HepG2 (cell line): Measurements from ENCODE around the gene CTSA. TPM values are rescaled to one million over a fixed set of nuclear protein-coding genes. Genes with fewer than 3 reads are reported as not detected.

Experiments
- ATF3 ChIP-seq: sonication (generic); formaldehyde crosslinking; IDR thresholded peaks from 2 replicates; pipeline ENCODE4 v1.4.0; 2020; ENCODE audit warnings: missing genetic modification reagents
- EZH2 ChIP-seq: conservative IDR thresholded peaks from 2 replicates; pipeline ENCODE4 v1.6.1; 2012; ENCODE audit warnings: mild to moderate bottlenecking, low read depth, low read length, moderate library complexity
- GATAD2A ChIP-seq: IDR thresholded peaks from 2 replicates; pipeline ENCODE4 v1.6.1; 2016
- HOXA3 ChIP-seq: sonication (generic); formaldehyde crosslinking; IDR thresholded peaks from 2 replicates; pipeline ENCODE4 v1.5.0; 2020; ENCODE audit warnings: missing genetic modification reagents
- IRF1 ChIP-seq: sonication (generic); formaldehyde crosslinking; IDR thresholded peaks from 2 replicates; pipeline ENCODE4 v1.4.0; 2020; ENCODE audit warnings: low read depth, mild to moderate bottlenecking, missing genetic modification reagents
- JARID2 ChIP-seq: sonication (generic); formaldehyde crosslinking; IDR thresholded peaks from 2 replicates; pipeline ENCODE4 v1.8.1; 2023; ENCODE audit warnings: missing genetic modification reagents, inconsistent platforms; ENCODE audit not compliant: insufficient replicate concordance
- NR3C1 ChIP-seq: sonication (generic); formaldehyde crosslinking; IDR thresholded peaks from 2 replicates; pipeline ENCODE4 v1.4.0; 2020; ENCODE audit warnings: missing genetic modification reagents
- PHF20 ChIP-seq: sonication (generic); formaldehyde crosslinking; IDR thresholded peaks from 2 replicates; pipeline ENCODE4 v1.5.0; 2020; ENCODE audit warnings: mild to moderate bottlenecking, missing genetic modification reagents
- RNF219 ChIP-seq: sonication (generic); formaldehyde crosslinking; IDR thresholded peaks from 2 replicates; pipeline ENCODE4 v1.5.0; 2020; ENCODE audit warnings: mild to moderate bottlenecking, missing genetic modification reagents
- TSC22D2 ChIP-seq: sonication (generic); formaldehyde crosslinking; IDR thresholded peaks from 2 replicates; pipeline ENCODE4 v1.5.1; 2020; ENCODE audit warnings: missing genetic modification reagents, mild to moderate bottlenecking, borderline replicate concordance
- U2AF2 ChIP-seq: fragments of 200-400 bp; formaldehyde crosslinking; IDR thresholded peaks from 2 replicates; pipeline ENCODE4 v1.6.1; 2017; ENCODE audit warnings: low read depth, mild to moderate bottlenecking, low read length
- ZFP1 ChIP-seq: IDR thresholded peaks from 2 replicates; pipeline ENCODE4 v1.6.1; 2016
- ZFP62 ChIP-seq: sonication (generic); formaldehyde crosslinking; IDR thresholded peaks from 2 replicates; pipeline ENCODE4 v1.4.0; 2020; ENCODE audit warnings: missing genetic modification reagents
- ZKSCAN5 ChIP-seq: sonication (generic); formaldehyde crosslinking; IDR thresholded peaks from 2 replicates; pipeline ENCODE4 v1.5.1; 2020; ENCODE audit warnings: mild to moderate bottlenecking, missing genetic modification reagents
- ZMYM2 ChIP-seq: sonication (generic); formaldehyde crosslinking; IDR thresholded peaks from 2 replicates; pipeline ENCODE4 v1.8.0; 2022; ENCODE audit warnings: mild to moderate bottlenecking, missing genetic modification reagents
- ZNF230 ChIP-seq: sonication (generic); formaldehyde crosslinking; IDR thresholded peaks from 2 replicates; pipeline ENCODE4 v1.4.0; 2020; ENCODE audit warnings: mild to moderate bottlenecking, missing genetic modification reagents
- ZNF350 ChIP-seq: sonication (generic); formaldehyde crosslinking; IDR thresholded peaks from 2 replicates; pipeline ENCODE4 v1.4.0; 2020; ENCODE audit warnings: mild to moderate bottlenecking, low read depth, missing genetic modification reagents, borderline replicate concordance
- ZNF564 ChIP-seq: sonication (generic); formaldehyde crosslinking; IDR thresholded peaks from 2 replicates; pipeline ENCODE4 v1.8.1; 2023; ENCODE audit warnings: mild to moderate bottlenecking, missing genetic modification reagents
- ZNF75D ChIP-seq: sonication (generic); formaldehyde crosslinking; IDR thresholded peaks from 2 replicates; pipeline ENCODE4 v1.8.1; 2023; ENCODE audit warnings: missing genetic modification reagents, mild to moderate bottlenecking, borderline replicate concordance
- ZNF773 ChIP-seq: sonication (generic); formaldehyde crosslinking; IDR thresholded peaks from 2 replicates; pipeline ENCODE4 v1.4.0; 2020; ENCODE audit warnings: missing genetic modification reagents, borderline replicate concordance
- polyA plus RNA-seq, 8 experiments: library from polyadenylated mRNA; depleted of rRNA in 3 of 8; stranded (reverse) in 7 of 8; unstranded in 1 of 8; fragments of >200 nt; fragmentation: Illumina TruSeq in 4 of 8; extraction: Trizol in 4 of 8; gene quantifications; 2 replicates each; pipeline versions ENCODE4 v1.2.1 to v1.2.3, GENCODE V29; 2011 to 2016; ENCODE audit warnings: low read depth in 4 of 8, missing spikeins in 1 of 8, mixed read lengths in 1 of 8; ENCODE audit not compliant: insufficient read depth in 1 of 8
- total RNA-seq, 5 experiments: library from RNA; depleted of rRNA; stranded (reverse); fragments of >200 nt; fragmentation: Illumina TruSeq; extraction: Trizol; gene quantifications; 2 replicates each; pipeline ENCODE4 v1.2.3, GENCODE V29; 2016; ENCODE audit warnings: low read depth in 1 of 5
- TF ChIP-seq, protein P1 (sequence below): sonication (generic); formaldehyde crosslinking; IDR thresholded peaks from 2 replicates; pipeline ENCODE4 v1.8.0; 2022; ENCODE audit warnings: missing genetic modification reagents, mild to moderate bottlenecking, inconsistent platforms, borderline replicate concordance
- TF ChIP-seq, protein P2 (sequence below): sonication (generic); formaldehyde crosslinking; IDR thresholded peaks from 2 replicates; pipeline ENCODE4 v1.5.1; 2020; ENCODE audit warnings: mild to moderate bottlenecking, missing genetic modification reagents, moderate library complexity

Gene CTSA
- total and polyA plus RNA-seq, 2 of the 13 experiments (the other 11 are each of a cell fraction or from before 2014, with no cell fraction given): 202 to 231 TPM

DNA sequence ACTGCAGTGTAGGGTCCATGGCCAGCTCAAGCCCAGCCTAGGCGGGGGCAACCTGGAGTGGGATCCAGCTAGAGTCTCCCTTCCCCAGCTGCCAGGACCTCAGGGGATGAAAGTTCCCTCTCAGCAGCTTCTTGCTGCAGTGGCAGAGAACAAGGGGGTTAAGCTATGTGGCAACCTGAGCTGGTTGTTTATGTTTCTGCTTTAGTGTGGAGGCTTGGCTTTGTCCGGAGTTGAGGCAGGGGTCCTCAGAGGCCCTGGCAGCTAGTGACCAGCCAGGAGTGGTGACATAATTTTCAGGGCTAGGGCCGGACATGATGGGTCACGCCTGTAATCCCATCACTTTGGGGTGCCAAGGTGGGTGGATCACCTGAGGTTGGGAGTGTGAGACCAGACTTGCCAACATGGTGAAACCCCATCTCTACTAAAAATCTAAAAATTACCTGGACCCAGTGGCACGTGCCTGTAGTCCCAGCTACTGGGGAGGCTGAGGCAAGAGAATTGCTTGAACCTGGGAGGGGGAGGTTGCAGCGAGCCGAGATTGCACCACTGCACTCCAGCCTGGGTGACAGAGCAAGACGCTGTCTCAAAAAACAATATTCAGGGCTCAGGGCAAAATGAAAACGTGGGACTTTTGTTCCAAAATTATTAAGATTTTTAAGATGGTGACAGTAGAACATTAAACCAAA is 34.8 kb downstream of the CTSA start (continued):
- TF ChIP-seq JARID2 (CRISPR knock-in tag) (no peak), NR3C1 (CRISPR knock-in tag) (no peak), TSC22D2 (CRISPR knock-in tag) (no peak), ZNF230 (no peak; the same call in 1 of the 2 replicates), ZMYM2 (CRISPR knock-in tag) (no peak), IRF1 (CRISPR knock-in tag) (no peak), ATF3 (no peak), RNF219 (no peak), EZH2 (no peak), ZNF75D (CRISPR knock-in tag) (no peak), ZNF773 (CRISPR knock-in tag) (no peak), PHF20 (CRISPR knock-in tag) (no peak; the same call in 1 of the 2 replicates), ZFP62 (CRISPR knock-in tag) (no peak), HOXA3 (CRISPR knock-in tag) (peak; percentile 51; the same call in 1 of the 2 replicates), GATAD2A (peak; percentile 57), ZKSCAN5 (no peak), U2AF2 (no peak), ZNF564 (CRISPR knock-in tag) (no peak), ZFP1 (CRISPR knock-in tag) (no peak), ZNF350 (peak; percentile 42; the same call in 1 of the 2 replicates)
- TF ChIP-seq, protein P1, sequence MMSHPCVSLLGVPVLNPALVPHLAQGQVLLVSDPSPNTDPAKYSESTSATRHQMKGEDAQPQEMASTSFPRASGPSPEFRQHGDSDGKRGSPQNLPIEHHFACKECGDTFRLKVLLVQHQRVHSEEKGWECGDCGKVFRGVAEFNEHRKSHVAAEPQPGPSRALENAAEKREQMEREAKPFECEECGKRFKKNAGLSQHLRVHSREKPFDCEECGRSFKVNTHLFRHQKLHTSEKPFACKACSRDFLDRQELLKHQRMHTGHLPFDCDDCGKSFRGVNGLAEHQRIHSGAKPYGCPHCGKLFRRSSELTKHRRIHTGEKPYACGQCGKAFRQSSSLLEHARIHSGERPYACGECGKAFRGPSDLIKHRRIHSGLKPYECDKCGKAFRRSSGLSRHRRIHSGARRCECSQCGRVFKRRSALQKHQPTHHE (CRISPR knock-in tag): no peak
- TF ChIP-seq, protein P2, sequence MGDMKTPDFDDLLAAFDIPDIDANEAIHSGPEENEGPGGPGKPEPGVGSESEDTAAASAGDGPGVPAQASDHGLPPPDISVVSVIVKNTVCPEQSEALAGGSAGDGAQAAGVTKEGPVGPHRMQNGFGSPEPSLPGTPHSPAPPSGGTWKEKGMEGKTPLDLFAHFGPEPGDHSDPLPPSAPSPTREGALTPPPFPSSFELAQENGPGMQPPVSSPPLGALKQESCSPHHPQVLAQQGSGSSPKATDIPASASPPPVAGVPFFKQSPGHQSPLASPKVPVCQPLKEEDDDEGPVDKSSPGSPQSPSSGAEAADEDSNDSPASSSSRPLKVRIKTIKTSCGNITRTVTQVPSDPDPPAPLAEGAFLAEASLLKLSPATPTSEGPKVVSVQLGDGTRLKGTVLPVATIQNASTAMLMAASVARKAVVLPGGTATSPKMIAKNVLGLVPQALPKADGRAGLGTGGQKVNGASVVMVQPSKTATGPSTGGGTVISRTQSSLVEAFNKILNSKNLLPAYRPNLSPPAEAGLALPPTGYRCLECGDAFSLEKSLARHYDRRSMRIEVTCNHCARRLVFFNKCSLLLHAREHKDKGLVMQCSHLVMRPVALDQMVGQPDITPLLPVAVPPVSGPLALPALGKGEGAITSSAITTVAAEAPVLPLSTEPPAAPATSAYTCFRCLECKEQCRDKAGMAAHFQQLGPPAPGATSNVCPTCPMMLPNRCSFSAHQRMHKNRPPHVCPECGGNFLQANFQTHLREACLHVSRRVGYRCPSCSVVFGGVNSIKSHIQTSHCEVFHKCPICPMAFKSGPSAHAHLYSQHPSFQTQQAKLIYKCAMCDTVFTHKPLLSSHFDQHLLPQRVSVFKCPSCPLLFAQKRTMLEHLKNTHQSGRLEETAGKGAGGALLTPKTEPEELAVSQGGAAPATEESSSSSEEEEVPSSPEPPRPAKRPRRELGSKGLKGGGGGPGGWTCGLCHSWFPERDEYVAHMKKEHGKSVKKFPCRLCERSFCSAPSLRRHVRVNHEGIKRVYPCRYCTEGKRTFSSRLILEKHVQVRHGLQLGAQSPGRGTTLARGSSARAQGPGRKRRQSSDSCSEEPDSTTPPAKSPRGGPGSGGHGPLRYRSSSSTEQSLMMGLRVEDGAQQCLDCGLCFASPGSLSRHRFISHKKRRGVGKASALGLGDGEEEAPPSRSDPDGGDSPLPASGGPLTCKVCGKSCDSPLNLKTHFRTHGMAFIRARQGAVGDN: peak; percentile 26; the same call in 1 of the 2 replicates
